IMR-90 (cell line): Measurements from ENCODE around the gene NKTR. TPM values are rescaled to one million over a fixed set of nuclear protein-coding genes. Genes with fewer than 3 reads are reported as not detected.

Source experiments
- ATAC-seq: fragments of 200-7000 bp; cut with Tn5 transposase; 2 replicates; pipeline ENCODE4 v1.9.1; 2020; ENCODE audit warnings: low read depth, mild to moderate bottlenecking, moderate library complexity
- BruUV-seq: library from RNA; stranded (reverse); fragments of 400-500 nt; replicated peaks from 2 replicates; lab custom pipeline; 2021; lab: Mats Ljungman, UMichigan
- CTCF ChIA-PET: fragments of 300-600 bp; formaldehyde crosslinking; extraction: SDS; loops from one replicate; lab custom pipeline; 2021; ENCODE audit warnings: antibody characterized with exemption; lab: Yijun Ruan, JAX
- POLR2A ChIA-PET: fragments of 300-600 bp; sonication (Branson Sonifier 250); formaldehyde crosslinking; loops from one replicate; lab custom pipeline; 2022; ENCODE audit warnings: antibody characterized with exemption; ENCODE audit not compliant: unreplicated experiment; lab: Charles Lee
- DNase-seq: peaks from one replicate; pipeline ENCODE4 v3.0.0; 2013
- H2AFZ ChIP-seq: replicated peaks from 2 replicates; pipeline ENCODE3; 2013; ENCODE audit warnings: low read length, mild to moderate bottlenecking; ENCODE audit not compliant: poor library complexity
- H2AK5ac ChIP-seq: 2 replicates; pipeline ENCODE4 v1.6.1; 2013; ENCODE audit warnings: low read depth, low read length, inconsistent platforms
- H2AK9ac ChIP-seq: replicated peaks from 2 replicates; pipeline ENCODE3; 2013; ENCODE audit warnings: mild to moderate bottlenecking, low read depth, low read length, moderate library complexity; ENCODE audit not compliant: poor library complexity
- H2BK120ac ChIP-seq: 2 replicates; pipeline ENCODE4 v1.6.1; 2013; ENCODE audit warnings: low read depth, low read length, inconsistent platforms
- H2BK15ac ChIP-seq: 3 replicates; pipeline ENCODE4 v1.6.1; 2013; ENCODE audit warnings: low read depth, low read length, inconsistent platforms
- H2BK20ac ChIP-seq: 2 replicates; pipeline ENCODE4 v1.6.1; 2013; ENCODE audit warnings: low read depth, mild to moderate bottlenecking, inconsistent platforms, low read length, moderate library complexity
- H2BK5ac ChIP-seq: 2 replicates; pipeline ENCODE4 v1.6.1; 2013; ENCODE audit warnings: mild to moderate bottlenecking, low read depth, low read length, inconsistent platforms; ENCODE audit not compliant: poor library complexity, severe bottlenecking
- H3K14ac ChIP-seq: replicated peaks from 2 replicates; pipeline ENCODE4 v1.6.1; 2013; ENCODE audit warnings: low read depth, low read length, inconsistent platforms
- H3K18ac ChIP-seq: 2 replicates; pipeline ENCODE4 v1.6.1; 2013; ENCODE audit warnings: low read depth, low read length, control low read depth
- H3K23ac ChIP-seq: 2 replicates; pipeline ENCODE4 v1.6.1; 2013; ENCODE audit warnings: low read depth, low read length, inconsistent platforms
- H3K27ac ChIP-seq: 2 replicates; pipeline ENCODE4 v1.5.1; 2013; ENCODE audit warnings: mild to moderate bottlenecking, control low read depth, low read length; ENCODE audit not compliant: insufficient read depth
- H3K27me3 ChIP-seq: 2 replicates; pipeline ENCODE4 v1.6.1; 2013; ENCODE audit warnings: low read length; ENCODE audit not compliant: control insufficient read depth, insufficient read depth
- H3K36me3 ChIP-seq: 2 replicates; pipeline ENCODE4 v1.6.1; 2013; ENCODE audit warnings: low read length, mixed read lengths; ENCODE audit not compliant: control insufficient read depth, insufficient read depth
- H3K4ac ChIP-seq: 2 replicates; pipeline ENCODE4 v1.6.1; 2013; ENCODE audit warnings: low read depth, low read length, inconsistent platforms
- H3K4me1 ChIP-seq: 2 replicates; pipeline ENCODE4 v1.6.1; 2013; ENCODE audit warnings: low read length, mixed read lengths; ENCODE audit not compliant: control insufficient read depth, insufficient read depth
- H3K4me2 ChIP-seq: 2 replicates; pipeline ENCODE4 v1.6.1; 2013; ENCODE audit warnings: low read depth, mild to moderate bottlenecking, control low read depth, low read length, moderate library complexity
- H3K4me3 ChIP-seq: 2 replicates; pipeline ENCODE4 v1.5.1; 2013; ENCODE audit warnings: low read depth, mild to moderate bottlenecking, control low read depth, low read length, moderate library complexity; ENCODE audit not compliant: insufficient read depth
- H3K56ac ChIP-seq: 2 replicates; pipeline ENCODE4 v1.6.1; 2013; ENCODE audit warnings: low read length, inconsistent platforms; ENCODE audit not compliant: insufficient read depth; ENCODE audit errors: extremely low read depth
- H3K79me1 ChIP-seq, 2 experiments: 2 replicates each; pipeline ENCODE4 v1.6.1; 2013; ENCODE audit warnings: low read length in 2 of 2, inconsistent platforms in 1 of 2, low read depth in 1 of 2
- H3K9ac ChIP-seq: 2 replicates; pipeline ENCODE4 v1.6.1; 2013; ENCODE audit warnings: low read depth, low read length, control low read depth
- H3K9me1 ChIP-seq: 2 replicates; pipeline ENCODE4 v1.6.1; 2013; ENCODE audit warnings: low read length, inconsistent platforms; ENCODE audit not compliant: insufficient read depth
- H3K9me3 ChIP-seq: 2 replicates; pipeline ENCODE4 v1.6.1; 2013; ENCODE audit warnings: low read length; ENCODE audit not compliant: control insufficient read depth, insufficient read depth
- H4K20me1 ChIP-seq: 2 replicates; pipeline ENCODE4 v1.6.1; 2013; ENCODE audit warnings: low read length, inconsistent platforms; ENCODE audit not compliant: insufficient read depth
- H4K5ac ChIP-seq: 2 replicates; pipeline ENCODE4 v1.6.1; 2013; ENCODE audit warnings: mild to moderate bottlenecking, low read depth, low read length, control low read depth
- H4K8ac ChIP-seq, 2 experiments: 2 replicates each; pipeline ENCODE4 v1.6.1; 2013; ENCODE audit warnings: low read depth in 2 of 2, low read length in 2 of 2, control low read depth in 1 of 2, inconsistent platforms in 1 of 2
- H4K91ac ChIP-seq: 2 replicates; pipeline ENCODE4 v1.6.1; 2013; ENCODE audit warnings: low read depth, low read length, inconsistent platforms; ENCODE audit not compliant: insufficient read depth
- MAFK ChIP-seq: IDR thresholded peaks from 2 replicates; pipeline ENCODE4 v1.6.1; 2012; ENCODE audit warnings: low read depth, low read length, improper control_type of control experiment
- RAD21 ChIP-seq: IDR thresholded peaks from 2 replicates; pipeline ENCODE4 v1.6.1; 2012; ENCODE audit warnings: low read length, improper control_type of control experiment
- RFX5 ChIP-seq: IDR thresholded peaks from 2 replicates; pipeline ENCODE4 v1.8.0; 2012; ENCODE audit warnings: low read depth, mild to moderate bottlenecking, low read length, moderate library complexity
- WGBS, 2 experiments: methylation state at CpG; one replicate each; pipeline versions ENCODE4 v1.1.5 to v1.1.7; 2013; ENCODE audit warnings: missing lambda C conversion rate in 2 of 2; ENCODE audit not compliant: insufficient read length in 1 of 2; ENCODE audit errors: extremely low coverage in 2 of 2; 5-methylcytosine and 5-hydroxymethylcytosine counted together
- dilution Hi-C: fragments of 300-500 bp; cut with HindIII; formaldehyde crosslinking; loops from one replicate; pipeline ENCODE4 v1.14.3; 2018; ENCODE audit warnings: low sequenced_read_pairs; ENCODE audit not compliant: unreplicated experiment
- in situ Hi-C: fragments of 300-500 bp; cut with MboI; formaldehyde crosslinking; loops from 3 replicates; pipeline ENCODE4 v1.14.3; 2019; ENCODE audit warnings: low sequenced_read_pairs, inconsistent platforms, mixed read lengths
- intact Hi-C: fragments of 100-400 bp; cut with micrococcal nuclease; formaldehyde crosslinking; loops from 2 replicates; pipeline ENCODE4 v1.10.0; 2022
- polyA plus RNA-seq, 3 experiments: library from polyadenylated mRNA; depleted of rRNA; stranded (reverse); fragments of >200 nt; gene quantifications; 2 replicates each; pipeline ENCODE4 v1.2.3, GENCODE V29; 2012; ENCODE audit warnings: low replicate concordance in 1 of 3
- total RNA-seq: library from RNA; depleted of rRNA; stranded (reverse); fragments of >200 nt; gene quantifications from 2 replicates; pipeline ENCODE4 v1.2.3, GENCODE V29; 2012
- TF ChIP-seq, protein P1 (sequence below): conservative IDR thresholded peaks from 2 replicates; pipeline ENCODE4 v1.5.1; 2012; ENCODE audit warnings: mild to moderate bottlenecking, low read depth, low read length, improper control_type of control experiment

The NKTR gene
- total and polyA plus RNA-seq, 2 of the 4 experiments (the other 2 are of a cell fraction), result 24.0 to 30.7 TPM

DNA sequence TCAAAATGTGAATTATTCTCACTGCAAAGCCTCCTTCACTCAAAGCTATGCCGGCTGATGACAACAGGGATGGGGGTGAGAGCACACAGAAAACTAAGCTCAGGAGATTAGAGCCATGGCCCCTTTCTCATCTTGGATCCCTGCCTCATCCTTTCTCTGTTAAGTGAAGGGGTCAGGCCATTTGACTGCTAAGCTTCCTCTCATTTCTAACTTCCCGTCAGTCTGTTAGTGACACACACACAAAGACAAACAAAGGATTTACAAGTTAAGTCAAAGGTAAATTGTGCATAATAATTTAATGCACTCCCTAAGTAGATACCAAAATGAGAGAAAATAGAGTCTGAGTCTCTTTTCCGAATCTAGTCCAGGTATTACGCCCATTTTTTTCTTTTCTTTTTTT lies 8.7 kb upstream of the NKTR start (continued):
- TF ChIP-seq RAD21 (no peak), MAFK (no peak)

DNA sequence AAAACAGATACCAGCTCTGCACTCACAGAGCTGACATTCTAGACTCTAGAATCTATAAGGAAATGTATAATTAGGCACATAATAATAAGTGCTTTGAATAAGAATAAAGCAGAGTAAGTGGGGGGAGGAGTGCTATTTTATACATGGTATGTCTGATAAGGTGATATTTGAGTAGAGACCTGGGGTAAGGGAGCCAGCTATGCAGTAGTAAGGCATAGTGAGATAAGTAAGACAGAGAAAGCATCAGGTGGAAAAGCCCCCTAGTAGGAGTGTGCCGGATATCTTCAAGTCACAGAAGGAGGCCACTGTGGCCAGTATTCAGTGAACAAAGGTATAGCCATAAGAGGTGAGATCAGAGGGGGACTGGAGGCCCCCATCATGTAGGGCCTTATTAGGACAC lies 6.9 kb upstream of the NKTR start:
- no TSS peak for BruUV-seq
- TF ChIP-seq RFX5 (no peak), RAD21 (no peak)
- TF ChIP-seq, protein P1, sequence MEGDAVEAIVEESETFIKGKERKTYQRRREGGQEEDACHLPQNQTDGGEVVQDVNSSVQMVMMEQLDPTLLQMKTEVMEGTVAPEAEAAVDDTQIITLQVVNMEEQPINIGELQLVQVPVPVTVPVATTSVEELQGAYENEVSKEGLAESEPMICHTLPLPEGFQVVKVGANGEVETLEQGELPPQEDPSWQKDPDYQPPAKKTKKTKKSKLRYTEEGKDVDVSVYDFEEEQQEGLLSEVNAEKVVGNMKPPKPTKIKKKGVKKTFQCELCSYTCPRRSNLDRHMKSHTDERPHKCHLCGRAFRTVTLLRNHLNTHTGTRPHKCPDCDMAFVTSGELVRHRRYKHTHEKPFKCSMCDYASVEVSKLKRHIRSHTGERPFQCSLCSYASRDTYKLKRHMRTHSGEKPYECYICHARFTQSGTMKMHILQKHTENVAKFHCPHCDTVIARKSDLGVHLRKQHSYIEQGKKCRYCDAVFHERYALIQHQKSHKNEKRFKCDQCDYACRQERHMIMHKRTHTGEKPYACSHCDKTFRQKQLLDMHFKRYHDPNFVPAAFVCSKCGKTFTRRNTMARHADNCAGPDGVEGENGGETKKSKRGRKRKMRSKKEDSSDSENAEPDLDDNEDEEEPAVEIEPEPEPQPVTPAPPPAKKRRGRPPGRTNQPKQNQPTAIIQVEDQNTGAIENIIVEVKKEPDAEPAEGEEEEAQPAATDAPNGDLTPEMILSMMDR, result no peak
- H2BK120ac ChIP-seq, result no peak overlapping the region
- H3K9ac ChIP-seq, result no peak overlapping the region
- H2BK15ac ChIP-seq, result no peak overlapping the region
- no peak overlapping the region for H4K91ac ChIP-seq
- no peak for ATAC-seq
- no peak overlapping the region for H2AFZ ChIP-seq
- no peak overlapping the region for H2AK5ac ChIP-seq
- peaks cover 3% of the 10 kb centered on the region; the same call in 1 of the 2 replicates for H4K20me1 ChIP-seq
- intact Hi-C loops (no loop called here), in situ Hi-C loops (no loop called here), dilution Hi-C loops (no loop called here)
- no peak overlapping the region for H3K14ac ChIP-seq
- H3K27ac ChIP-seq, result no peak overlapping the region
- H3K27me3 ChIP-seq, result no peaks in the 10 kb centered on the region
- WGBS, 2 experiments, result 86% methylated on average over 1 of the region's 1 CpG; no CpG with 5 or more reads in 1 of the 2 experiments
- H3K4me2 ChIP-seq, result no peak overlapping the region
- H3K79me1 ChIP-seq, result peaks cover 21 to 34% of the 10 kb centered on the region in 2 experiments
- H4K5ac ChIP-seq, result no peak overlapping the region
- H4K8ac ChIP-seq, result no peak overlapping the region
- peaks cover 9% of the 10 kb centered on the region for H3K9me1 ChIP-seq
- POLR2A ChIA-PET, result no interaction called here
- DNase-seq, result no peak
- no peak overlapping the region for H3K4me3 ChIP-seq
- peaks cover 6% of the 10 kb centered on the region for H3K4me1 ChIP-seq
- H3K23ac ChIP-seq, result no peak overlapping the region
- no peak overlapping the region for H3K56ac ChIP-seq
- H3K36me3 ChIP-seq, result peaks cover 4% of the 10 kb centered on the region; the same call in 1 of the 2 replicates
- CTCF ChIA-PET, result no interaction called here
- H3K9me3 ChIP-seq, result no peaks in the 10 kb centered on the region
- no peak overlapping the region for H3K18ac ChIP-seq
- no peak overlapping the region for H3K4ac ChIP-seq
- no peak overlapping the region for H2BK20ac ChIP-seq
- H2AK9ac ChIP-seq, result no peak overlapping the region
- H2BK5ac ChIP-seq, result no peak overlapping the region
